ENCODE results near the gene ITIH1.

Gene ITIH1

GRCh38 chr3:52763466-52763865, 13.9 kb upstream of the ITIH1 start:
- Histone ChIP-seq H3K9ac (ENCODE audit: low read length) (no peak overlapping the region), H3K4me3 (ENCODE audit: low read length) (no peak overlapping the region), H3K79me2 (ENCODE audit: low read length) (peaks cover 3% of the 10 kb centered on the region; the same call in 1 of the 2 replicates), H3K27ac (ENCODE audit: low read length) (no peak overlapping the region), H3K9me3 (ENCODE audit: insufficient read depth, low read length) (no peaks in the 10 kb centered on the region), H3K36me3 (replicated peaks; ENCODE audit: low read depth, low read length) (peaks cover 36% of the 10 kb centered on the region), H4K20me1 (ENCODE audit: insufficient read depth, low read length) (no peaks in the 10 kb centered on the region), H3K27me3 (ENCODE audit: low read depth, low read length) (no peaks in the 10 kb centered on the region), H2AFZ (ENCODE audit: low read depth, low read length) (no peak overlapping the region), H3K4me2 (ENCODE audit: low read length) (no peak overlapping the region), H3K4me1 (ENCODE audit: low read length) (peaks cover 8% of the 10 kb centered on the region)
- TF ChIP-seq CTCF (IDR thresholded peaks at IDR 0.05; ENCODE audit: low read depth, low read length) (no peak), EZH2phosphoT487 (IDR thresholded peaks at IDR 0.05; ENCODE audit: low read depth) (no peak)

GRCh38 chr3:52769786-52770455, 7.5 kb upstream of the ITIH1 start:
- no peak overlapping the region for H3K27ac ChIP-seq (ENCODE audit: low read length)
- no peaks in the 10 kb centered on the region for H4K20me1 ChIP-seq (ENCODE audit: insufficient read depth, low read length)
- H3K4me1 ChIP-seq (ENCODE audit: low read length): peaks cover 14% of the 10 kb centered on the region
- peak overlapping the region; percentile 78 for H3K4me3 ChIP-seq (ENCODE audit: low read length)
- TF ChIP-seq EZH2phosphoT487 (IDR thresholded peaks at IDR 0.05; ENCODE audit: low read depth): no peak
- no peak for TF ChIP-seq CTCF (IDR thresholded peaks at IDR 0.05; ENCODE audit: low read depth, low read length)
- no peaks in the 10 kb centered on the region for H3K9me3 ChIP-seq (ENCODE audit: insufficient read depth, low read length)
- no peaks in the 10 kb centered on the region for H3K27me3 ChIP-seq (ENCODE audit: low read depth, low read length)
- no peak overlapping the region for H2AFZ ChIP-seq (ENCODE audit: low read depth, low read length)
- peak overlapping the region; percentile 77 for H3K4me2 ChIP-seq (ENCODE audit: low read length)
- peaks cover 20% of the 10 kb centered on the region for H3K79me2 ChIP-seq (ENCODE audit: low read length)
- peak overlapping the region; percentile 77 for H3K9ac ChIP-seq (ENCODE audit: low read length)
- H3K36me3 ChIP-seq (replicated peaks; ENCODE audit: low read depth, low read length): peaks cover 11% of the 10 kb centered on the region

- Histone ChIP-seq H3K36me3 (replicated peaks; ENCODE audit: low read depth, low read length) (peaks cover 5% of the 10 kb centered on the region), H3K27me3 (ENCODE audit: low read depth, low read length) (no peaks in the 10 kb centered on the region), H3K4me2 (ENCODE audit: low read length) (peak within 1 kb of the TSS; percentile 77), H3K4me3 (ENCODE audit: low read length) (peak within 1 kb of the TSS; percentile 78), H4K20me1 (ENCODE audit: insufficient read depth, low read length) (no peaks in the 10 kb centered on the region), H3K79me2 (ENCODE audit: low read length) (peaks cover 20% of the 10 kb centered on the region), H3K9me3 (ENCODE audit: insufficient read depth, low read length) (no peaks in the 10 kb centered on the region), H3K9ac (ENCODE audit: low read length) (peak within 1 kb of the TSS; percentile 77), H3K27ac (ENCODE audit: low read length) (peak within 1 kb of the TSS; percentile 64), H3K4me1 (ENCODE audit: low read length) (peaks cover 14% of the 10 kb centered on the region), H2AFZ (ENCODE audit: low read depth, low read length) (peak within 1 kb of the TSS; percentile 82)
- TF ChIP-seq EZH2phosphoT487 (IDR thresholded peaks at IDR 0.05; ENCODE audit: low read depth) (no peak), CTCF (IDR thresholded peaks at IDR 0.05; ENCODE audit: low read depth, low read length) (no peak)
Observed at GRCh38 chr3:52770496-52771333, 6.7 kb upstream of the ITIH1 start, which contains the start of gene NEK4. TSS of gene NEK4 (minus strand) at chr3:52770940. CDS start at chr3:52770746, 194 bp downstream.

- peak overlapping the region; percentile 64 for H3K27ac ChIP-seq (ENCODE audit: low read length)
- H3K9ac ChIP-seq (ENCODE audit: low read length): peak overlapping the region; percentile 77
- H3K9me3 ChIP-seq (ENCODE audit: insufficient read depth, low read length): no peaks in the 10 kb centered on the region
- H3K27me3 ChIP-seq (ENCODE audit: low read depth, low read length): no peaks in the 10 kb centered on the region
- TF ChIP-seq EZH2phosphoT487 (IDR thresholded peaks at IDR 0.05; ENCODE audit: low read depth): no peak
- no peak for TF ChIP-seq CTCF (IDR thresholded peaks at IDR 0.05; ENCODE audit: low read depth, low read length)
- H4K20me1 ChIP-seq (ENCODE audit: insufficient read depth, low read length): no peaks in the 10 kb centered on the region
- H2AFZ ChIP-seq (ENCODE audit: low read depth, low read length): peak overlapping the region; percentile 82
- no peaks in the 10 kb centered on the region for H3K36me3 ChIP-seq (replicated peaks; ENCODE audit: low read depth, low read length)
- H3K4me1 ChIP-seq (ENCODE audit: low read length): peaks cover 14% of the 10 kb centered on the region
- H3K4me2 ChIP-seq (ENCODE audit: low read length): peak overlapping the region; percentile 62
- H3K4me3 ChIP-seq (ENCODE audit: low read length): peak overlapping the region; percentile 78
- H3K79me2 ChIP-seq (ENCODE audit: low read length): peaks cover 20% of the 10 kb centered on the region
Observed at GRCh38 chr3:52771334-52771681, 6.1 kb upstream of the ITIH1 start.
